HepG2 (cell line): Measurements from ENCODE around the gene OSER1. TPM values are rescaled to one million over a fixed set of nuclear protein-coding genes. Genes with fewer than 3 reads are reported as not detected.

ENCODE experiments used
- ATM ChIP-seq: fragments of 450-650 bp; IDR thresholded peaks from 2 replicates; pipeline ENCODE4 v1.7.1; 2017; ENCODE audit warnings: mild to moderate bottlenecking, borderline replicate concordance
- EP300 ChIP-seq, 3 experiments: sonication (generic) in 1 of 3; formaldehyde crosslinking in 1 of 3; IDR thresholded peaks; 2 replicates each; pipeline versions ENCODE4 v1.5.1 to v1.6.1; 2011 to 2020; ENCODE audit warnings: low read depth in 2 of 3, low read length in 2 of 3, borderline replicate concordance in 1 of 3, improper control_type of control experiment in 1 of 3, mild to moderate bottlenecking in 1 of 3, missing genetic modification reagents in 1 of 3, moderate library complexity in 1 of 3
- FOXO1 ChIP-seq: sonication (generic); formaldehyde crosslinking; IDR thresholded peaks from 2 replicates; pipeline ENCODE4 v1.4.0; 2020; ENCODE audit warnings: missing genetic modification reagents
- KDM4B ChIP-seq: sonication (generic); formaldehyde crosslinking; IDR thresholded peaks from 2 replicates; pipeline ENCODE4 v1.4.0; 2020; ENCODE audit warnings: missing genetic modification reagents
- SAFB2 ChIP-seq: sonication (generic); formaldehyde crosslinking; IDR thresholded peaks from 2 replicates; pipeline ENCODE4 v1.5.1; 2020; ENCODE audit warnings: missing genetic modification reagents, low read depth, mild to moderate bottlenecking, borderline replicate concordance
- SP5 ChIP-seq: IDR thresholded peaks from 2 replicates; pipeline ENCODE4 v1.6.1; 2016; ENCODE audit warnings: low read depth, borderline replicate concordance
- THYN1 ChIP-seq: sonication (generic); formaldehyde crosslinking; IDR thresholded peaks from 2 replicates; pipeline ENCODE4 v1.8.1; 2023; ENCODE audit warnings: low read depth, mild to moderate bottlenecking, moderate library complexity, missing genetic modification reagents, borderline replicate concordance
- TMF1 ChIP-seq: sonication (generic); formaldehyde crosslinking; IDR thresholded peaks from 2 replicates; pipeline ENCODE4 v1.8.1; 2022; ENCODE audit warnings: low read depth, missing genetic modification reagents
- ZFP90 ChIP-seq: sonication (generic); formaldehyde crosslinking; IDR thresholded peaks from 2 replicates; pipeline ENCODE4 v1.8.0; 2022; ENCODE audit warnings: missing genetic modification reagents, mild to moderate bottlenecking, inconsistent platforms, borderline replicate concordance
- ZNF101 ChIP-seq: sonication (generic); formaldehyde crosslinking; IDR thresholded peaks from 2 replicates; pipeline ENCODE4 v1.4.0; 2020; ENCODE audit warnings: mild to moderate bottlenecking, low read depth, missing genetic modification reagents, borderline replicate concordance
- ZNF207 ChIP-seq: fragments of 450-650 bp; IDR thresholded peaks from 2 replicates; pipeline ENCODE4 v1.6.1; 2016; ENCODE audit warnings: antibody characterized with exemption, borderline replicate concordance
- ZNF24 ChIP-seq: fragments of 450-650 bp; IDR thresholded peaks from 2 replicates; pipeline ENCODE4 v1.6.1; 2017; ENCODE audit warnings: antibody characterized with exemption, mild to moderate bottlenecking
- ZNF343 ChIP-seq: sonication (generic); formaldehyde crosslinking; IDR thresholded peaks from 2 replicates; pipeline ENCODE4 v1.4.0; 2020; ENCODE audit warnings: mild to moderate bottlenecking, missing genetic modification reagents
- ZNF496 ChIP-seq: sonication (generic); formaldehyde crosslinking; IDR thresholded peaks from 2 replicates; pipeline ENCODE4 v1.8.1; 2023; ENCODE audit warnings: mild to moderate bottlenecking, moderate library complexity, missing genetic modification reagents; ENCODE audit not compliant: insufficient replicate concordance
- ZNF773 ChIP-seq: sonication (generic); formaldehyde crosslinking; IDR thresholded peaks from 2 replicates; pipeline ENCODE4 v1.4.0; 2020; ENCODE audit warnings: missing genetic modification reagents, borderline replicate concordance
- polyA plus RNA-seq, 8 experiments: library from polyadenylated mRNA; depleted of rRNA in 3 of 8; stranded (reverse) in 7 of 8; unstranded in 1 of 8; fragments of >200 nt; fragmentation: Illumina TruSeq in 4 of 8; extraction: Trizol in 4 of 8; gene quantifications; 2 replicates each; pipeline versions ENCODE4 v1.2.1 to v1.2.3, GENCODE V29; 2011 to 2016; ENCODE audit warnings: low read depth in 4 of 8, missing spikeins in 1 of 8, mixed read lengths in 1 of 8; ENCODE audit not compliant: insufficient read depth in 1 of 8
- total RNA-seq, 5 experiments: library from RNA; depleted of rRNA; stranded (reverse); fragments of >200 nt; fragmentation: Illumina TruSeq; extraction: Trizol; gene quantifications; 2 replicates each; pipeline ENCODE4 v1.2.3, GENCODE V29; 2016; ENCODE audit warnings: low read depth in 1 of 5
- TF ChIP-seq, protein P1 (sequence below): fragments of 450-650 bp; IDR thresholded peaks from 2 replicates; pipeline ENCODE4 v1.6.1; 2017; ENCODE audit warnings: mild to moderate bottlenecking
- TF ChIP-seq, protein P2 (sequence below): sonication (generic); formaldehyde crosslinking; IDR thresholded peaks from 2 replicates; pipeline ENCODE4 v1.5.0; 2020; ENCODE audit warnings: mild to moderate bottlenecking, missing genetic modification reagents, borderline replicate concordance
- TF ChIP-seq, protein P3 (sequence below): sonication (generic); formaldehyde crosslinking; IDR thresholded peaks from 2 replicates; pipeline ENCODE4 v1.5.0; 2020; ENCODE audit warnings: missing genetic modification reagents

The OSER1 gene
- total and polyA plus RNA-seq, 2 of the 13 experiments (the other 11 are each of a cell fraction or from before 2014, with no cell fraction given) = 71.2 to 71.5 TPM

DNA sequence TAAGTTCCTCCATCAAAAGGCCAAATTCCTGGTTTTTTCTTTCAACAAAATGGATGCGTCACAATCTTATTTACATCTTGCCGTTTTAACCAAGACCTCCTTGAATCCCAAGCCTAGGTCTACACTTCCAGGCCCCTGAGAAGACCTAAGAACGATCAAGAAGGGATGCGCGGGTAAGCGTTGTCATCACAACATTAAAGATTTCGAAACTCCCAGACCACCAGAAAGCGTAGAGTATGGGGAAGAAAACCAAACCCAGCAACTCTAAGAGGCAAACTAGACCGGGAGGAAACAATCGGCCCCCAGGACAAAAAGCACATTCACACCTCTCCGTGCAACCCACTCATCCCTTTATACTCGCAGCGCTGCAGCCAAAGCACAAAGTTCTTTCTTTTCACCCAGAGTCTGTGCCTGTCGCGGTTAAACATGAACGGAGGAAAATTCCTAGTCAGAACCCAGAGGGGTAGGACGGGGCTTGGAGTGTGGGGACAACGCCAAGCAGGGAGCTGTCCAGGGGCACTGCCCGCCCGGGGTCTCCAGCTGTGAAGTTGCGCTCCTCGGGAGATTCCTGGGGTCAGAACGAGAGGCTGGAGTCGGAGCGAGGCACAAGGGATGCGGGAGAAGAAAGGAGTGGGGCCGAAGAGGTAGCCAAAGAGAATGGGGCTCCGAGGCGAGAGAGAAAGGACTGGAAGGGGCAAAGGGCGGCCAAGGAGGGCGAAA, 725 bp downstream of the OSER1 start (continued):
- TF ChIP-seq, protein P1, sequence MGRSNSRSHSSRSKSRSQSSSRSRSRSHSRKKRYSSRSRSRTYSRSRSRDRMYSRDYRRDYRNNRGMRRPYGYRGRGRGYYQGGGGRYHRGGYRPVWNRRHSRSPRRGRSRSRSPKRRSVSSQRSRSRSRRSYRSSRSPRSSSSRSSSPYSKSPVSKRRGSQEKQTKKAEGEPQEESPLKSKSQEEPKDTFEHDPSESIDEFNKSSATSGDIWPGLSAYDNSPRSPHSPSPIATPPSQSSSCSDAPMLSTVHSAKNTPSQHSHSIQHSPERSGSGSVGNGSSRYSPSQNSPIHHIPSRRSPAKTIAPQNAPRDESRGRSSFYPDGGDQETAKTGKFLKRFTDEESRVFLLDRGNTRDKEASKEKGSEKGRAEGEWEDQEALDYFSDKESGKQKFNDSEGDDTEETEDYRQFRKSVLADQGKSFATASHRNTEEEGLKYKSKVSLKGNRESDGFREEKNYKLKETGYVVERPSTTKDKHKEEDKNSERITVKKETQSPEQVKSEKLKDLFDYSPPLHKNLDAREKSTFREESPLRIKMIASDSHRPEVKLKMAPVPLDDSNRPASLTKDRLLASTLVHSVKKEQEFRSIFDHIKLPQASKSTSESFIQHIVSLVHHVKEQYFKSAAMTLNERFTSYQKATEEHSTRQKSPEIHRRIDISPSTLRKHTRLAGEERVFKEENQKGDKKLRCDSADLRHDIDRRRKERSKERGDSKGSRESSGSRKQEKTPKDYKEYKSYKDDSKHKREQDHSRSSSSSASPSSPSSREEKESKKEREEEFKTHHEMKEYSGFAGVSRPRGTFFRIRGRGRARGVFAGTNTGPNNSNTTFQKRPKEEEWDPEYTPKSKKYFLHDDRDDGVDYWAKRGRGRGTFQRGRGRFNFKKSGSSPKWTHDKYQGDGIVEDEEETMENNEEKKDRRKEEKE = no peak
- no peak; the same call in 1 of the 2 replicates for TF ChIP-seq TMF1 (CRISPR knock-in tag)
- peak; percentile 36; the same call in 1 of the 2 replicates for TF ChIP-seq ZFP90 (CRISPR knock-in tag)
- no peak for TF ChIP-seq ATM
- TF ChIP-seq ZNF101 (CRISPR knock-in tag) = peak; percentile 89; the same call in 1 of the 2 replicates
- TF ChIP-seq, protein P2, sequence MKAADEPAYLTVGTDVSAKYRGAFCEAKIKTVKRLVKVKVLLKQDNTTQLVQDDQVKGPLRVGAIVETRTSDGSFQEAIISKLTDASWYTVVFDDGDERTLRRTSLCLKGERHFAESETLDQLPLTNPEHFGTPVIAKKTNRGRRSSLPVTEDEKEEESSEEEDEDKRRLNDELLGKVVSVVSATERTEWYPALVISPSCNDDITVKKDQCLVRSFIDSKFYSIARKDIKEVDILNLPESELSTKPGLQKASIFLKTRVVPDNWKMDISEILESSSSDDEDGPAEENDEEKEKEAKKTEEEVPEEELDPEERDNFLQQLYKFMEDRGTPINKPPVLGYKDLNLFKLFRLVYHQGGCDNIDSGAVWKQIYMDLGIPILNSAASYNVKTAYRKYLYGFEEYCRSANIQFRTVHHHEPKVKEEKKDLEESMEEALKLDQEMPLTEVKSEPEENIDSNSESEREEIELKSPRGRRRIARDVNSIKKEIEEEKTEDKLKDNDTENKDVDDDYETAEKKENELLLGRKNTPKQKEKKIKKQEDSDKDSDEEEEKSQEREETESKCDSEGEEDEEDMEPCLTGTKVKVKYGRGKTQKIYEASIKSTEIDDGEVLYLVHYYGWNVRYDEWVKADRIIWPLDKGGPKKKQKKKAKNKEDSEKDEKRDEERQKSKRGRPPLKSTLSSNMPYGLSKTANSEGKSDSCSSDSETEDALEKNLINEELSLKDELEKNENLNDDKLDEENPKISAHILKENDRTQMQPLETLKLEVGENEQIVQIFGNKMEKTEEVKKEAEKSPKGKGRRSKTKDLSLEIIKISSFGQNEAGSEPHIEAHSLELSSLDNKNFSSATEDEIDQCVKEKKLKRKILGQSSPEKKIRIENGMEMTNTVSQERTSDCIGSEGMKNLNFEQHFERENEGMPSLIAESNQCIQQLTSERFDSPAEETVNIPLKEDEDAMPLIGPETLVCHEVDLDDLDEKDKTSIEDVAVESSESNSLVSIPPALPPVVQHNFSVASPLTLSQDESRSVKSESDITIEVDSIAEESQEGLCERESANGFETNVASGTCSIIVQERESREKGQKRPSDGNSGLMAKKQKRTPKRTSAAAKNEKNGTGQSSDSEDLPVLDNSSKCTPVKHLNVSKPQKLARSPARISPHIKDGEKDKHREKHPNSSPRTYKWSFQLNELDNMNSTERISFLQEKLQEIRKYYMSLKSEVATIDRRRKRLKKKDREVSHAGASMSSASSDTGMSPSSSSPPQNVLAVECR (CRISPR knock-in tag) = no peak
- TF ChIP-seq ZNF773 = no peak; the same call in 1 of the 2 replicates
- TF ChIP-seq FOXO1 = peak; percentile 11; the same call in 1 of the 2 replicates
- no peak for TF ChIP-seq ZNF207
- TF ChIP-seq, protein P3, sequence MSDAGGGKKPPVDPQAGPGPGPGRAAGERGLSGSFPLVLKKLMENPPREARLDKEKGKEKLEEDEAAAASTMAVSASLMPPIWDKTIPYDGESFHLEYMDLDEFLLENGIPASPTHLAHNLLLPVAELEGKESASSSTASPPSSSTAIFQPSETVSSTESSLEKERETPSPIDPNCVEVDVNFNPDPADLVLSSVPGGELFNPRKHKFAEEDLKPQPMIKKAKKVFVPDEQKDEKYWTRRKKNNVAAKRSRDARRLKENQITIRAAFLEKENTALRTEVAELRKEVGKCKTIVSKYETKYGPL (CRISPR knock-in tag) = no peak
- TF ChIP-seq ZNF24 = no peak
- no peak for TF ChIP-seq SAFB2 (CRISPR knock-in tag)
- no peak for TF ChIP-seq ZNF496 (CRISPR knock-in tag)
- TF ChIP-seq KDM4B (CRISPR knock-in tag) = 0 out of 2 replicates have a peak, but pooled peaks have one; percentile 10
- no peak for TF ChIP-seq ZNF343
- no peak for TF ChIP-seq SP5 (CRISPR knock-in tag)
- TF ChIP-seq EP300 (IDR thresholded peaks at IDR 0.05; ENCODE audit: low read depth in 2 of 2, low read length in 2 of 2) = no peak
- no peak for TF ChIP-seq EP300 (CRISPR knock-in tag; IDR thresholded peaks at IDR 0.05; ENCODE audit: borderline replicate concordance)
- TF ChIP-seq THYN1 (CRISPR knock-in tag) = no peak
